GM12873 (cell line): Measurements from ENCODE around the gene KRT84.

ENCODE experiments used
- TF ChIP-seq, protein P1 (sequence below): IDR thresholded peaks from 2 replicates; pipeline ENCODE4 v1.5.1; 2012; ENCODE audit warnings: low read depth, mild to moderate bottlenecking, moderate library complexity, low read length, control low read depth; ENCODE audit not compliant: insufficient read depth; ENCODE audit errors: missing control alignments

KRT84 gene

DNA sequence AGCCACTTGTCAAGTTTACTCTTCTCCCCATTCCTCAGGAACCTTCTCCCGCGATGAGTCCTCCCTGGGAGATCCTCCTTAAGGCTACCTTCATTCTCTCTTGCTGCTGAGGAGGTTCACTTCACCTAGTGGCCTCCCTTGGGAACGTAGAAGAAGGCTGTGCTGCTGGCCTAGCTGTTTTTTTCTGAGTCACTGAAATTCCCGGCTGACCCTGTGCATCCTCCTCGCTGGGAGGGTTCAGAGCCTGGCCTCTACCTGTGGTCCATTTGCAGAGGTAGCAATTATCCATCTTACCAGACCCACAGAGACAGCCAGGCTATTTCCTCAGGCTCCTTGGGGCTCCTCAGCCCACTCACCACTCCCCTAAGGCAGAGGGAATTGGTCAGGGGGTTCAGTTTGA, 16.1 kb upstream of the KRT84 start:
- TF ChIP-seq, protein P1, sequence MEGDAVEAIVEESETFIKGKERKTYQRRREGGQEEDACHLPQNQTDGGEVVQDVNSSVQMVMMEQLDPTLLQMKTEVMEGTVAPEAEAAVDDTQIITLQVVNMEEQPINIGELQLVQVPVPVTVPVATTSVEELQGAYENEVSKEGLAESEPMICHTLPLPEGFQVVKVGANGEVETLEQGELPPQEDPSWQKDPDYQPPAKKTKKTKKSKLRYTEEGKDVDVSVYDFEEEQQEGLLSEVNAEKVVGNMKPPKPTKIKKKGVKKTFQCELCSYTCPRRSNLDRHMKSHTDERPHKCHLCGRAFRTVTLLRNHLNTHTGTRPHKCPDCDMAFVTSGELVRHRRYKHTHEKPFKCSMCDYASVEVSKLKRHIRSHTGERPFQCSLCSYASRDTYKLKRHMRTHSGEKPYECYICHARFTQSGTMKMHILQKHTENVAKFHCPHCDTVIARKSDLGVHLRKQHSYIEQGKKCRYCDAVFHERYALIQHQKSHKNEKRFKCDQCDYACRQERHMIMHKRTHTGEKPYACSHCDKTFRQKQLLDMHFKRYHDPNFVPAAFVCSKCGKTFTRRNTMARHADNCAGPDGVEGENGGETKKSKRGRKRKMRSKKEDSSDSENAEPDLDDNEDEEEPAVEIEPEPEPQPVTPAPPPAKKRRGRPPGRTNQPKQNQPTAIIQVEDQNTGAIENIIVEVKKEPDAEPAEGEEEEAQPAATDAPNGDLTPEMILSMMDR: no peak

DNA sequence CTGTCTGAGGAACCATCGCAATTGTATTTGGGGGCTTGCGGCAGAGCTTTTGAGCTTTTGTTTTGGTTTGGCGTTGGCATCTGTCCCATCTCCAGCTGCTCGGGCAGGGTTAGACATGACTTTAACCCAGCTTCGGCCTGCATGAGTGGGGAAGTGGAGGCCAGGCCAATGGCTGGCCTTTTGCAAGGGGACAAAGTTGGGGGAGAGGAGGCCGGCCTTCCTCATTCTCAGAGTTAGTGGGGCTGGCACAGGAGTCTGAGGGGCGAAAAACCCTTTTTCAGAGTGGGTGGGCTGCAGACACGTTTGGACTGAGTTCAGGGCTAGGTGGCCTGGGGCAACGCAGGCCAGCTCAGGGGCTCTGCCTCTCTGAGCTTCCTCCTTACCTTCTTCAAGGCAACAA, 15.5 kb upstream of the KRT84 start:
- TF ChIP-seq, protein P1: no peak

DNA sequence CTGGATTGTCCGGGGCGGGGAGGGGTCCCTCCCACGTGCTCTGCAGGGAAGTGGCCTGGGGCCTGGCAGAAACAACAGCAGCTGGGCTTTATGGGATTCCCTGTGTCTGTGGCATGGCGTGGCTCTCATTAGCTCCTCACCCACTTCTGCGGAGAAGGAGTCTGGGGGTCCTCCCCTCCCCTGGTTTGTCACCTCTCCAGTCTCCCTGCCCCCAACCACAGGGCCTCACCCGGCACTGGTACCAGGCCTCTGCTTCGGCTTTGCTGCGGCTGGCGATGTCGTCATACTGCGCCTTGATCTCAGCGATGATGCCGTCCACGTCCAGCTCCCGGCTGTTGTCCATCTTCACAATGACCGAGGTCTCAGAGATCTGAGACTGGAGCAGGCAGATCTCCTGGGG, 14.3 kb upstream of the KRT84 start:
- TF ChIP-seq, protein P1: no peak

DNA sequence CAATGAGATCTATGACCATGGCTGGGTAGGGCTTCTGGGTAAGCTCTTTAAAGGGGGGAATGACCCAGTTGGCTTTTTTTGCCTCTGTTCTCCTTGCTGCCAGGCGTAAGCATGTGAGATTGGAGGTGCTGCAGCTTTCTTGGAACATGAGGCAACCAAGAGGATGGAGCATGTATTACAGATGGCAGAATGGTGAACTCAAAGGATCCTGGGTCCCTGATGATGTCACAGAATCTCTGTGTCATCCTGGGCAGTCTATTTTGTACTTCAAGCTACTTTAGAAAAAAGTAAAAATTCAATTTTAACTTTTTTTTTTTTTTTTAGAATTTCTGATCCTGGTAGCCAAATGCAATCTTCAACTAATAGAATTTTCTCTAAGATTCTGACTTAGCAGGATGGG, 12.7 kb upstream of the KRT84 start:
- TF ChIP-seq, protein P1: no peak

DNA sequence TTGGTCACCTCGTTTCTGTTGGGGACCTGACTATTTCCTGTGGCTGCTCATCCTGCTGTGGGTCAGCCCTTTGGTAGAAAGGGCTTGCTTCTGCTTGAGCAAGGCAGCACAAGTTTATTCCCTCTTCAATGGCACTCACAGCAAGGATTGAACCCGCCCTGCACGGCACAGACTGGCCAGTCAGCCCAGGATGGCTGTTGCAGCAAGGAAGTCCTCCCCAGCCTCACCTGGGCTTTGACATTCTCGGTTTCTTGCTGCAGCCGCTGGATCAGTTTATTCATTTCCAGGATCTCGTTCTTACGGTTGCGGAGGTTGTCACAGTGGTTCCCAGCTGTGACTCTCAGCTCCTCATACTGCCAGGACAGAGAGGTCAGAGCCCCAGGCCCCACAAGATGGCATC, 11.2 kb upstream of the KRT84 start:
- TF ChIP-seq, protein P1: no peak

DNA sequence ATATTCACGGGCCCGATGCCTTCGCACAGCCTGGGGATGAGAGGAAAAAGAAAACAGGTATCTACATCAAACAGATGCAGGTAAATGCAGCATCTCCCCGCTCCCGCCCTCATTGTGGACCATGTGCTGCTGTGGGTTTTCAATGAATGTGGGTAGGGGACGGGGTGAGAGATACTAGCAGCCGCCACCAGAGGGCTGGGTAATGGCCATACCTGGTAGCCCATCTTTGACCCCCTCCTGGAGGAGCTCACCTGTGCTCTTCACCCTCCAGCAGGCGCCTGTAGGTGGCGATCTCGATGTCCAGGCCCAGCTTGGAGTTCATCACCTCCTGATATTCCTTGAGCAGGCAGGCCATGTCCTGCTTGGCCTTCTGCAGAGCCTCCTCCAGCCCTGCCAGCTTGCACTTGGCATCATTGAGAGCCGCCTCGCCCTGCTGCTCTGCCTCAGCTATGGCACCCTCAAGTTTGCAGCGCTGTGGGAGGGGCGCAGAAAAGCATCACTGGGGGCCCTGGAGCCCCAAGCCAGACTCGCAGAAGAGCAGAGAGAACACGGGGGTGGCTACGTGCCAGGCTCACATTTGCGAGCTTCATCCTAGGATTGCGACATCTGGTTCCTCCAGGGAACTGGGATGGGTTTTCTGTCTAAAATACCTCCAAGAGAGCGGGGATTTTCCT, 10.4 kb upstream of the KRT84 start:
- TF ChIP-seq, protein P1: peak; percentile 55

DNA sequence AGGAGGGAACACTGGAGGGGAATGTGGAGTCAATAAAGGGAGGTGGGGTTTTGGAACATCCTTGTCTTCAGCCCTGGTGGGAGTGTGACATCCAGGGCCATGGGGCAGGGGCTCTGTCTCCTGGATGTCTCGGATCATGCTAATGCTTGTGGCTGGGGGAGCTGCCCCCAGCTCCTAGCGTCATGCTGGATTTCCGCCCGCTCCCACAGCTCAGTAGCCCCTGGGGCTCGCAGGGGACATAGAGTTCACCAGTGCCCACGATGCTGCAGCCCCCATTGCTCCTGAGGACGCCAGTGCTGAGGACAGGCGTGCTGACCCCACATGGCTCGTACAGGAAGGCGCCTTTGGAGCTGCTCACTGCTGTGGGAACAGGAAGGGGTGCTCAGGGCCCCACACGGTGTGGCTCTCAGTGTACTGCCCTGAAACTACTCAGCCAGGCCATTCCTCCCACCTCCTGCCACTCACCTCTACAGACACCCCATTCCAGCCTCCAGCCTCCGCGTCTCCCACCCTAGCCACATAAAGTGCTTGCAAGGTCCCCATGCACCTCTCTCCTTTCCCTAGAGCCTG, 9.5 kb upstream of the KRT84 start:
- TF ChIP-seq, protein P1: no peak
